Measurements from ENCODE around the gene ZNF646.

Gene ZNF646

GRCh38 chr16:31109622-31110021, 35.4 kb downstream of the ZNF646 start:
- Histone ChIP-seq H3K79me2 (ENCODE audit: control insufficient read depth, insufficient read depth, low read length, unreplicated experiment) (peaks cover 19% of the 10 kb centered on the region), H3K4me1 (ENCODE audit: control insufficient read depth, insufficient read depth, low read length, unreplicated experiment) (peaks cover 9% of the 10 kb centered on the region), H3K27ac (ENCODE audit: low read depth, low read length) (no peak overlapping the region), H3K36me3 (ENCODE audit: insufficient read depth, low read length) (peaks cover 19% of the 10 kb centered on the region; the same call in 1 of the 2 replicates), H3K4me3 (ENCODE audit: low read depth, low read length) (peak overlapping the region; percentile 88), H3K27me3 (ENCODE audit: insufficient read depth, low read length) (no peaks in the 10 kb centered on the region), H2AFZ (ENCODE audit: low read length, unreplicated experiment) (no peak overlapping the region)

GRCh38 chr16:31110106-31111034, 36.1 kb downstream of the ZNF646 start:
- Histone ChIP-seq H3K4me3 (ENCODE audit: low read depth, low read length) (peak overlapping the region; percentile 17; the same call in 1 of the 2 replicates), H3K79me2 (ENCODE audit: control insufficient read depth, insufficient read depth, low read length, unreplicated experiment) (peaks cover 20% of the 10 kb centered on the region), H3K36me3 (ENCODE audit: insufficient read depth, low read length) (peaks cover 19% of the 10 kb centered on the region; the same call in 1 of the 2 replicates), H3K27ac (ENCODE audit: low read depth, low read length) (no peak overlapping the region), H3K4me1 (ENCODE audit: control insufficient read depth, insufficient read depth, low read length, unreplicated experiment) (peaks cover 9% of the 10 kb centered on the region), H3K27me3 (ENCODE audit: insufficient read depth, low read length) (no peaks in the 10 kb centered on the region), H2AFZ (ENCODE audit: low read length, unreplicated experiment) (no peak overlapping the region)

DNA sequence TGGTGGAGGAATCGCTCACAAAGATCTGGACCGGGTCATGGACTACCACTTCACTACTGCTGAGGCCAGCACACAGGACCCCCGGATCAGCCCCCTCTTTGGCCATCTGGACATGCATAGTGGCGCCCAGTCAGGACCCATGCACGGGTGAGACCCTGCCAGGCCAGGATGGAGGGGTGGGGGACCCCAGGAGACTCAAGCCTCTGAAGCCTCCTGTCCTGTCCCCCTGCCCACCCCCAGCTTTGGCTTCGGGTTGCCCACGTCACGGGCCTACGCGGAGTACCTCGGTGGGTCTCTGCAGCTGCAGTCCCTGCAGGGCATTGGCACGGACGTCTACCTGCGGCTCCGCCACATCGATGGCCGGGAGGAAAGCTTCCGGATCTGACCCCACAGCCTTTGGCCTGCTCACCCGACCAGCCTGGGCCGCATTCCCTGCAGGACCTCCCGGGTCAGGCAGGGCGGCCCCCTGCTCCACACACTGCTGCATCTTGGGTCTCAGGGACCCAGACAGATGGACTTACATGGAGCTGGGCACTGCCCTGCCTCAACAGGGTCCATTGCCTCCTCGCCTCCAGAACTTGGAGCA, 37.8 kb downstream of the ZNF646 start:
- H3K4me1 ChIP-seq (ENCODE audit: control insufficient read depth, insufficient read depth, low read length, unreplicated experiment) = peaks cover 6% of the 10 kb centered on the region
- H3K79me2 ChIP-seq (ENCODE audit: control insufficient read depth, insufficient read depth, low read length, unreplicated experiment) = peaks cover 27% of the 10 kb centered on the region
- H3K27me3 ChIP-seq (ENCODE audit: insufficient read depth, low read length) = no peaks in the 10 kb centered on the region
- no peak overlapping the region for H3K27ac ChIP-seq (ENCODE audit: low read depth, low read length)
- peaks cover 19% of the 10 kb centered on the region; the same call in 1 of the 2 replicates for H3K36me3 ChIP-seq (ENCODE audit: insufficient read depth, low read length)
- H2AFZ ChIP-seq (ENCODE audit: low read length, unreplicated experiment) = no peak overlapping the region
- no peak overlapping the region for H3K4me3 ChIP-seq (ENCODE audit: low read depth, low read length)

GRCh38 chr16:31112711-31113110, 38.5 kb downstream of the ZNF646 start:
- Histone ChIP-seq H3K4me3 (ENCODE audit: low read depth, low read length) (no peak overlapping the region), H3K27ac (ENCODE audit: low read depth, low read length) (no peak overlapping the region), H3K4me1 (ENCODE audit: control insufficient read depth, insufficient read depth, low read length, unreplicated experiment) (peaks cover 6% of the 10 kb centered on the region), H3K27me3 (ENCODE audit: insufficient read depth, low read length) (no peaks in the 10 kb centered on the region), H3K79me2 (ENCODE audit: control insufficient read depth, insufficient read depth, low read length, unreplicated experiment) (peaks cover 27% of the 10 kb centered on the region), H2AFZ (ENCODE audit: low read length, unreplicated experiment) (no peak overlapping the region), H3K36me3 (ENCODE audit: insufficient read depth, low read length) (peaks cover 19% of the 10 kb centered on the region; the same call in 1 of the 2 replicates)

DNA sequence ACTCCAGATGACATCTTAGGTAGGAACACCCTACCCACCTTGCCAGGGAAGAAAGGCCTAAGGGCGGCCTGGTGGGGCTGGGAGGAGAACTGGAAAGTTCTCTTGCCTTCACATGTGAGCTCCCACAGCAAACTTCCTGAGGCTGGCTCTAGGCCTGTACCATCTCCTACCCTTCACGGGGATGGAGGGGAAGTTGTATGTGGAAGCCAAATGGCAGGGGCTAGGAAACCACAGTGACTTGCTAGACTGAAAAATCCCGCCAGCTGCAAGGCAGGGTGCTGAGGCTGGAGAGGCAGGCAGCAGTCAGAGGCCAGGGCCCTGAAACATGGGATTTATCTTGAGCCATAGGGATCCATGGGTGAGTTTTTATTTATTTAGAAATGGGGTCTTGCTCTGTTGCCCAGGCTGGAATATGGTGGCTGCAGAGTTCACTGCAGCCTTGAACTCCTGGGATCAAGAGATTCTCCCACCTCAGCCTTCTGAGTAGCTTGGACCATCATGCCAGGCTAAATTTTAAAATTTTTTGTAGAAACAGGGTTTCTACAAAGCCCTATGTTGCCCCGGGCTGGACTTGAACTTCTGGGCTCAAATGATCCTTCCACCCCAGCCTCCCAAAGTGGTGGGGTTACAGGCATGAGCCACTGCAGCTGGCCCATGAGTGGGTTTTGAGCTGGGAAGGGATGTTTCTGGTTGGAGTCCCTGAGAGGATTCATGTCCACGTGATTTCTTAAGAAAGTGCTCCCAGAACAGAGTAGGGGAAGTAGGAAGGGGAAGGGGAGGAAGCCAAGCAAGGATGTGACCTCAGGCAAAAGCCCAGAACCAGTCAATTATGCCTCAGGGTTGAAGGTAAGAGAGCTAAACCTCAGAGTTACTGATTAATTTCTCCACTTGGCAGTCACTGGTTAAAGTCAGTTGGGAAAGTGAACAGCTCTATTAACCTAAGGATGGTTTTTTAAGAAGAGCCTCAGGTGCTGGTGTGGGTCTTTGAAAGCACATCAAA, 39.2 kb downstream of the ZNF646 start:
- Histone ChIP-seq H3K4me1 (ENCODE audit: control insufficient read depth, insufficient read depth, low read length, unreplicated experiment) (peaks cover 6% of the 10 kb centered on the region), H3K79me2 (ENCODE audit: control insufficient read depth, insufficient read depth, low read length, unreplicated experiment) (peaks cover 26% of the 10 kb centered on the region), H3K36me3 (ENCODE audit: insufficient read depth, low read length) (peaks cover 19% of the 10 kb centered on the region; the same call in 1 of the 2 replicates), H3K4me3 (ENCODE audit: low read depth, low read length) (no peak overlapping the region), H2AFZ (ENCODE audit: low read length, unreplicated experiment) (no peak overlapping the region), H3K27me3 (ENCODE audit: insufficient read depth, low read length) (no peaks in the 10 kb centered on the region), H3K27ac (ENCODE audit: low read depth, low read length) (no peak overlapping the region)

DNA sequence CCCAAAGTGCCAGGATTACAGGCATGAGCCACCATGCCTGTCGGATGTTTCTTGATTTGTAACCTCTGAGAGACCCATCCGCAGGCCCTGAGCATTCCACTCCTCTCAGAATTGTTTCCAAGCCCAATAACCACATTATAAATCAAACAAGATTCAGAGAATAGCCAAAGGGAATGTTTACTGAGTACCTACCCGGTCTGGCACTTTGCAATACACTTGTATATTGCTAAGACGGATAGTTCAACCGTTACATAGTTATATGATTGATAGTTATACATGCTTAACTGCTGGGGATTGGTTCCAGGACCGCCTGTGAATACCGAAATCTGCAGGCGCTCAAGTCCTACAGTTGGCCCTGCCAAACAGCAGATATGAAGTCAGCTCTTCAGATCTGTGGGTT, 40.2 kb downstream of the ZNF646 start:
- H3K4me3 ChIP-seq (ENCODE audit: low read depth, low read length) = no peak overlapping the region
- no peak overlapping the region for H3K27ac ChIP-seq (ENCODE audit: low read depth, low read length)
- H3K36me3 ChIP-seq (ENCODE audit: insufficient read depth, low read length) = peaks cover 19% of the 10 kb centered on the region; the same call in 1 of the 2 replicates
- H3K79me2 ChIP-seq (ENCODE audit: control insufficient read depth, insufficient read depth, low read length, unreplicated experiment) = peaks cover 23% of the 10 kb centered on the region
- H3K4me1 ChIP-seq (ENCODE audit: control insufficient read depth, insufficient read depth, low read length, unreplicated experiment) = peaks cover 8% of the 10 kb centered on the region
- H2AFZ ChIP-seq (ENCODE audit: low read length, unreplicated experiment) = no peak overlapping the region
- H3K27me3 ChIP-seq (ENCODE audit: insufficient read depth, low read length) = no peaks in the 10 kb centered on the region

GRCh38 chr16:31117384-31118222, 43.4 kb downstream of the ZNF646 start, which contains the start of gene KAT8:
KAT8 (plus strand) TSS chr16:31117664; CDS start chr16:31117682, 18 bp downstream.
- Histone ChIP-seq H3K27me3 (ENCODE audit: insufficient read depth, low read length) (no peaks in the 10 kb centered on the region), H3K27ac (ENCODE audit: low read depth, low read length) (peak within 1 kb of the TSS; percentile 92), H3K4me3 (ENCODE audit: low read depth, low read length) (peak within 1 kb of the TSS; percentile 75), H2AFZ (ENCODE audit: low read length, unreplicated experiment) (no peak within 1 kb of the TSS), H3K4me1 (ENCODE audit: control insufficient read depth, insufficient read depth, low read length, unreplicated experiment) (peaks cover 8% of the 10 kb centered on the region), H3K79me2 (ENCODE audit: control insufficient read depth, insufficient read depth, low read length, unreplicated experiment) (peaks cover 23% of the 10 kb centered on the region), H3K36me3 (ENCODE audit: insufficient read depth, low read length) (peaks cover 9% of the 10 kb centered on the region; the same call in 1 of the 2 replicates)

GRCh38 chr16:31118223-31119155, 44.3 kb downstream of the ZNF646 start:
- Histone ChIP-seq H3K27ac (ENCODE audit: low read depth, low read length) (peak overlapping the region; percentile 92), H3K4me1 (ENCODE audit: control insufficient read depth, insufficient read depth, low read length, unreplicated experiment) (peaks cover 8% of the 10 kb centered on the region), H2AFZ (ENCODE audit: low read length, unreplicated experiment) (no peak overlapping the region), H3K79me2 (ENCODE audit: control insufficient read depth, insufficient read depth, low read length, unreplicated experiment) (peaks cover 23% of the 10 kb centered on the region), H3K4me3 (ENCODE audit: low read depth, low read length) (peak overlapping the region; percentile 75), H3K27me3 (ENCODE audit: insufficient read depth, low read length) (no peaks in the 10 kb centered on the region), H3K36me3 (ENCODE audit: insufficient read depth, low read length) (peaks cover 9% of the 10 kb centered on the region; the same call in 1 of the 2 replicates)

DNA sequence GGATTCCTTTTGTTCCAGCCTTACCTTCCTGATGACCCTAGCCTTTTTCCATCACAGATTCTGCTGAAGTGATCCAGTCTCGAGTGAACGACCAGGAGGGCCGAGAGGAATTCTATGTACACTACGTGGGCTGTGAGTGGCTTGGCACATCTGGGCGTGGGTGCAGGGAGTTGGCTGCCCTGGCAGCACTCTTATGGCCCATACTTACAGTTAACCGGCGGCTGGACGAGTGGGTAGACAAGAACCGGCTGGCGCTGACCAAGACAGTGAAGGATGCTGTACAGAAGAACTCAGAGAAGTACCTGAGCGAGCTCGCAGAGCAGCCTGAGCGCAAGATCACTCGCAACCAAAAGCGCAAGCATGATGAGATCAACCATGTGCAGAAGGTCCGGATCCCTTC, 45.9 kb downstream of the ZNF646 start:
- peaks cover 8% of the 10 kb centered on the region for H3K4me1 ChIP-seq (ENCODE audit: control insufficient read depth, insufficient read depth, low read length, unreplicated experiment)
- no peaks in the 10 kb centered on the region for H3K27me3 ChIP-seq (ENCODE audit: insufficient read depth, low read length)
- peaks cover 23% of the 10 kb centered on the region for H3K79me2 ChIP-seq (ENCODE audit: control insufficient read depth, insufficient read depth, low read length, unreplicated experiment)
- H3K27ac ChIP-seq (ENCODE audit: low read depth, low read length) = no peak overlapping the region
- H3K4me3 ChIP-seq (ENCODE audit: low read depth, low read length) = no peak overlapping the region
- H3K36me3 ChIP-seq (ENCODE audit: insufficient read depth, low read length) = peaks cover 9% of the 10 kb centered on the region; the same call in 1 of the 2 replicates
- no peak overlapping the region for H2AFZ ChIP-seq (ENCODE audit: low read length, unreplicated experiment)
